Measurements from ENCODE around the gene ANKRD26. TPM values are rescaled to one million over a fixed set of nuclear protein-coding genes. Genes with fewer than 3 reads are reported as not detected.

Gene ANKRD26
- total and polyA plus RNA-seq, 2 donors from 2014 or later, result 1.9 to 9.3 TPM

DNA sequence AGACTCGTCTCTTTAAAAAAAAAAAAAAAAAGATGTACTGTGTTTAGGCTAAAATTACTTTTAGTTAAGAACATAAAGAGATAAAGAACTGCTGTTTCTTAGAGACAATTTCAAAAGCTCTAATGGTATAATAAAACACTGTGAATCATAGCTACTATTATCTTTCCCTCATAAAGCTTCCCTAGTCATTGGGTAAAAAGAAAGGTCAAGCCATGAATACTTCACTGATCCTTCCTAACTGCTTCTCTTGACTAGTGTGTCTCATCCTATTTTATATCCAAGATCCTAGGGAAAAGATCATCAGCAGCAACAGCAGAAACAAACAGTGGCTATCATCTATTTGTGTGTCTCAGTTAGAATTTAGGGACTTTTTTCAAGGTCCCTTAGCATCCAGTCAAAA is 43.4 kb upstream of the ANKRD26 start:
- Histone ChIP-seq H3K9ac (ENCODE audit: low read length in 3 of 3) (no peak overlapping the region), H3K27ac (ENCODE audit: low read depth in 2 of 2, low read length in 2 of 2) (no peak overlapping the region), H3K9me3 (ENCODE audit: control insufficient read depth in 2 of 3, insufficient read depth in 1 of 3, low read length in 3 of 3) (no peaks in the 10 kb centered on the region), H3K4me3 (ENCODE audit: low read length in 3 of 3) (no peak overlapping the region), H3K36me3 (ENCODE audit: control insufficient read depth in 2 of 3, insufficient read depth in 3 of 3, low read length in 3 of 3) (peaks cover 8 to 39% (median 15%) of the 10 kb centered on the region in 3 donors), H3K27me3 (ENCODE audit: control insufficient read depth, insufficient read depth, low read length) (no peaks in the 10 kb centered on the region), H3K4me1 (ENCODE audit: control insufficient read depth in 2 of 3, insufficient read depth in 2 of 3, low read depth in 1 of 3, low read length in 3 of 3) (no peaks in the 10 kb centered on the region)
- FAIRE-seq (no peak), DNase-seq (no peak)
- no peak for TF ChIP-seq CTCF (IDR thresholded peaks at IDR 0.05; ENCODE audit: borderline replicate concordance, extremely low read depth, insufficient read depth)
- intact Hi-C loops (cut with DNase I), result no loop called here

DNA sequence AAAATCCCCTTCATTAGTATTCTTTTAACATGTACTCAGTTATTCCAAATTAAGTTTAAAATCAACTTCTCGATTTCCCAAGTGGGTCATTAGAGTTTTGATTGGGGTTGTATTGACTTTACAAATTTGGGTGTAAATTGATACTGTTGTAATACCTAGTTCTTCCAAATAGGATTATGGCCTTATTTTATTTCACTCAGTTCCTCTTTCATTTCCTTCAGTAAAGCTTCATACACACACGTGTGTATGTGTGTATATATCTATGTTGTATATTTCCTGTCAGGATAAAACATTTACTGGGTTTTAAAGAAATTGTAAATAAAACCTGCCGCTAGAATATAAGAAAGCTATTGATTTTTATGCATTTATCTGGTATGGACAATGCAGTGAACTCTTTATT is 38.0 kb upstream of the ANKRD26 start:
- Histone ChIP-seq H3K36me3 (ENCODE audit: control insufficient read depth in 2 of 3, insufficient read depth in 3 of 3, low read length in 3 of 3) (peaks cover 3 to 35% (median 11%) of the 10 kb centered on the region in 3 donors), H3K9ac (ENCODE audit: low read length in 3 of 3) (no peak overlapping the region), H3K27ac (ENCODE audit: low read depth in 2 of 2, low read length in 2 of 2) (no peak overlapping the region), H3K27me3 (ENCODE audit: control insufficient read depth, insufficient read depth, low read length) (no peaks in the 10 kb centered on the region), H3K9me3 (ENCODE audit: control insufficient read depth in 2 of 3, insufficient read depth in 1 of 3, low read length in 3 of 3) (no peaks in the 10 kb centered on the region), H3K4me3 (ENCODE audit: low read length in 3 of 3) (no peak overlapping the region), H3K4me1 (ENCODE audit: control insufficient read depth in 2 of 3, insufficient read depth in 2 of 3, low read depth in 1 of 3, low read length in 3 of 3) (no peaks in the 10 kb centered on the region)
- TF ChIP-seq CTCF (IDR thresholded peaks at IDR 0.05; ENCODE audit: borderline replicate concordance, extremely low read depth, insufficient read depth), result no peak
- intact Hi-C loops (cut with DNase I), result no loop called here
- DNase-seq (no peak), FAIRE-seq (no peak)

- TF ChIP-seq CTCF (IDR thresholded peaks at IDR 0.05; ENCODE audit: borderline replicate concordance, extremely low read depth, insufficient read depth), result no peak
- Histone ChIP-seq H3K36me3 (ENCODE audit: control insufficient read depth in 2 of 3, insufficient read depth in 3 of 3, low read length in 3 of 3) (peaks cover 4 to 48% (median 19%) of the 10 kb centered on the region in 3 donors), H3K4me3 (ENCODE audit: low read length in 3 of 3) (no peak overlapping the region), H3K27me3 (ENCODE audit: control insufficient read depth, insufficient read depth, low read length) (no peaks in the 10 kb centered on the region), H3K4me1 (ENCODE audit: control insufficient read depth in 2 of 3, insufficient read depth in 2 of 3, low read depth in 1 of 3, low read length in 3 of 3) (no peaks in the 10 kb centered on the region), H3K27ac (ENCODE audit: low read depth in 2 of 2, low read length in 2 of 2) (no peak overlapping the region), H3K9me3 (ENCODE audit: control insufficient read depth in 2 of 3, insufficient read depth in 1 of 3, low read length in 3 of 3) (no peaks in the 10 kb centered on the region), H3K9ac (ENCODE audit: low read length in 3 of 3) (no peak overlapping the region)
- intact Hi-C loops (cut with DNase I), result no loop called here
- DNase-seq (no peak), FAIRE-seq (no peak)
Observed at GRCh38 chr10:27134371-27134770, 34.1 kb upstream of the ANKRD26 start.

- peaks cover 9 to 22% (median 18%) of the 10 kb centered on the region in 3 donors for H3K36me3 ChIP-seq (ENCODE audit: control insufficient read depth in 2 of 3, insufficient read depth in 3 of 3, low read length in 3 of 3)
- no peaks in the 10 kb centered on the region for H3K27me3 ChIP-seq (ENCODE audit: control insufficient read depth, insufficient read depth, low read length)
- H3K9me3 ChIP-seq (ENCODE audit: control insufficient read depth in 2 of 3, insufficient read depth in 1 of 3, low read length in 3 of 3), result no peaks in the 10 kb centered on the region
- H3K27ac ChIP-seq (ENCODE audit: low read depth in 2 of 2, low read length in 2 of 2), result no peak overlapping the region
- intact Hi-C loops (cut with DNase I), result no loop called here
- H3K9ac ChIP-seq (ENCODE audit: low read length in 3 of 3), result no peak overlapping the region
- no peak for DNase-seq
- no peaks in the 10 kb centered on the region for H3K4me1 ChIP-seq (ENCODE audit: control insufficient read depth in 2 of 3, insufficient read depth in 2 of 3, low read depth in 1 of 3, low read length in 3 of 3)
- no peak for FAIRE-seq
- no peak for TF ChIP-seq CTCF (IDR thresholded peaks at IDR 0.05; ENCODE audit: borderline replicate concordance, extremely low read depth, insufficient read depth)
- H3K4me3 ChIP-seq (ENCODE audit: low read length in 3 of 3), result no peak overlapping the region
Observed at GRCh38 chr10:27108165-27108564, 7.9 kb upstream of the ANKRD26 start.
